HG02870 (cell line): ENCODE results near the gene HTR2B.
"Not testable (repeated sequence)": the region's sequence is repeated elsewhere in the genome, so short reads cannot be mapped to it uniquely, and the experiment has no call there.

Experiments
- ATAC-seq: cut with Tn5 transposase; IDR thresholded peaks from one replicate; pipeline ENCODE4 v1.9.1; 2021; ENCODE audit warnings: mild to moderate bottlenecking, moderate library complexity; ENCODE audit not compliant: unreplicated experiment

The HTR2B gene

GRCh38 chr2:231124838-231125568 is at the start of gene HTR2B:
Gene HTR2B (minus strand): TSS chr2:231125042. CDS start chr2:231123764, 1,278 bp downstream.
- no peak for ATAC-seq

GRCh38 chr2:231174211-231174651 is 49.4 kb upstream of the HTR2B start:
- ATAC-seq = no peak

- ATAC-seq = no peak
These were observed 47.2 kb upstream of the HTR2B start for GRCh38 chr2:231172025-231172424.

GRCh38 chr2:231170055-231170454 is 45.2 kb upstream of the HTR2B start:
- ATAC-seq = no peak

- no peak for ATAC-seq
These were observed 44.6 kb upstream of the HTR2B start for GRCh38 chr2:231169488-231169887.

- no peak for ATAC-seq
These were observed 43.8 kb upstream of the HTR2B start for GRCh38 chr2:231168460-231169139.

- ATAC-seq = no peak
These were observed 43.1 kb upstream of the HTR2B start for GRCh38 chr2:231167745-231168459.

GRCh38 chr2:231163414-231164095 is 38.7 kb upstream of the HTR2B start:
- no peak for ATAC-seq

- ATAC-seq = no peak
These were observed 38.2 kb upstream of the HTR2B start for GRCh38 chr2:231163011-231163410.

- no peak for ATAC-seq
These were observed 37.1 kb upstream of the HTR2B start for GRCh38 chr2:231161877-231162329.

- peak; percentile 81 for ATAC-seq
These were observed 36.5 kb upstream of the HTR2B start for GRCh38 chr2:231161252-231161839.

- no peak for ATAC-seq
These were observed 35.9 kb upstream of the HTR2B start for GRCh38 chr2:231160701-231161100.

- ATAC-seq = no peak
These were observed 34.5 kb upstream of the HTR2B start for GRCh38 chr2:231159306-231159705.

GRCh38 chr2:231152800-231153557 is 28.1 kb upstream of the HTR2B start:
- no peak for ATAC-seq

GRCh38 chr2:231146665-231147064 is 21.8 kb upstream of the HTR2B start:
- ATAC-seq = no peak

- no peak for ATAC-seq
These were observed 20.1 kb upstream of the HTR2B start for GRCh38 chr2:231144896-231145295.

GRCh38 chr2:231140808-231141207 is 16.0 kb upstream of the HTR2B start:
- ATAC-seq = not testable (repeated sequence)

GRCh38 chr2:231139796-231140195 is 15.0 kb upstream of the HTR2B start:
- no peak for ATAC-seq

GRCh38 chr2:231138699-231139098 is 13.9 kb upstream of the HTR2B start:
- no peak for ATAC-seq
